Measurements from ENCODE around the gene GPC4.
"Not testable (repeated sequence)": the region's sequence is repeated elsewhere in the genome, so short reads cannot be mapped to it uniquely, and the experiment has no call there.

Gene GPC4

GRCh38 chrX:133365871-133366611, 49.2 kb downstream of the GPC4 start:
- no peak for DNase-seq (ENCODE audit: low read depth in 2 of 2)

GRCh38 chrX:133364865-133365264, 50.4 kb downstream of the GPC4 start:
- no peak for DNase-seq (ENCODE audit: low read depth in 2 of 2)

- no peak for DNase-seq (ENCODE audit: low read depth in 2 of 2)
Measured at GRCh38 chrX:133364196-133364595, 51.1 kb downstream of the GPC4 start.

GRCh38 chrX:133362538-133362937, 52.8 kb downstream of the GPC4 start:
- DNase-seq (ENCODE audit: low read depth in 2 of 2), result no peak

GRCh38 chrX:133359466-133359865, 55.8 kb downstream of the GPC4 start:
- no peak for DNase-seq (ENCODE audit: low read depth in 2 of 2)

- DNase-seq (ENCODE audit: low read depth in 2 of 2), result no peak
Measured at GRCh38 chrX:133353233-133353632, 62.1 kb downstream of the GPC4 start.

GRCh38 chrX:133350751-133351150, 64.5 kb downstream of the GPC4 start:
- DNase-seq (ENCODE audit: low read depth in 2 of 2), result no peak

GRCh38 chrX:133346026-133346425, 69.3 kb downstream of the GPC4 start:
- no peak for DNase-seq (ENCODE audit: low read depth in 2 of 2)

- no peak for DNase-seq (ENCODE audit: low read depth in 2 of 2)
Measured at GRCh38 chrX:133339566-133339965, 75.7 kb downstream of the GPC4 start.

GRCh38 chrX:133337250-133337649, 78.0 kb downstream of the GPC4 start:
- no peak for DNase-seq (ENCODE audit: low read depth in 2 of 2)

GRCh38 chrX:133335027-133335426, 80.3 kb downstream of the GPC4 start:
- DNase-seq (ENCODE audit: low read depth in 2 of 2), result peak in 1 of 2 donors; percentile 2

- DNase-seq (ENCODE audit: low read depth in 2 of 2), result no peak
Measured at GRCh38 chrX:133333154-133333750, 82.0 kb downstream of the GPC4 start.

GRCh38 chrX:133332737-133333136, 82.6 kb downstream of the GPC4 start:
- no peak for DNase-seq (ENCODE audit: low read depth in 2 of 2)

- no peak for DNase-seq (ENCODE audit: low read depth in 2 of 2)
Measured at GRCh38 chrX:133330956-133331355, 84.3 kb downstream of the GPC4 start.

- DNase-seq (ENCODE audit: low read depth in 2 of 2), result no peak
Measured at GRCh38 chrX:133325422-133325821, 89.9 kb downstream of the GPC4 start.

GRCh38 chrX:133323431-133323830, 91.9 kb downstream of the GPC4 start:
- no peak for DNase-seq (ENCODE audit: low read depth in 2 of 2)

- not testable (repeated sequence) for DNase-seq (ENCODE audit: low read depth in 2 of 2)
Measured at GRCh38 chrX:133322269-133322668, 93.0 kb downstream of the GPC4 start.

GRCh38 chrX:133321451-133321850, 93.8 kb downstream of the GPC4 start:
- DNase-seq (ENCODE audit: low read depth in 2 of 2), result no peak

- no peak for DNase-seq (ENCODE audit: low read depth in 2 of 2)
Measured at GRCh38 chrX:133314281-133314680, 101.0 kb downstream of the GPC4 start.

GRCh38 chrX:133308499-133308897, 106.8 kb downstream of the GPC4 start:
- no peak for DNase-seq (ENCODE audit: low read depth in 2 of 2)

GRCh38 chrX:133307637-133308498, 107.4 kb downstream of the GPC4 start:
- DNase-seq (ENCODE audit: low read depth in 2 of 2), result no peak

- DNase-seq (ENCODE audit: low read depth in 2 of 2), result no peak
Measured at GRCh38 chrX:133307094-133307493, 108.2 kb downstream of the GPC4 start.

GRCh38 chrX:133306316-133306715, 109.0 kb downstream of the GPC4 start:
- no peak for DNase-seq (ENCODE audit: low read depth in 2 of 2)

Measured in stimulated activated CD4-positive, alpha-beta T cell treated with anti-CD3 and anti-CD28 coated beads, Interleukin-4, amount 100 ng/mL, for 48 hours (primary cell).